ENCODE data around the gene BECN2.

- TF ChIP-seq CTCF (IDR thresholded peaks at IDR 0.05; ENCODE audit: low read depth, low read length) (no peak), EZH2phosphoT487 (IDR thresholded peaks at IDR 0.05; ENCODE audit: low read depth) (no peak)
These were observed 23.2 kb upstream of the BECN2 start for GRCh38 chr1:241934201-241934848.
